Trophoblast cell (in vitro differentiated cells and primary cell): Measurements from ENCODE around the gene TAF7.
"Not testable (repeated sequence)": the region's sequence is repeated elsewhere in the genome, so short reads cannot be mapped to it uniquely, and the experiment has no call there.

ENCODE experiments used
- DNase-seq, 2 donors: peaks; one replicate each; pipeline ENCODE4 v3.0.0-alpha.2; 2016
- H2AFZ ChIP-seq: 2 replicates; pipeline ENCODE4 v1.6.1; 2013; ENCODE audit warnings: low read length, moderate library complexity, mild to moderate bottlenecking; ENCODE audit not compliant: insufficient read depth, poor library complexity
- H2AK5ac ChIP-seq: 2 replicates; pipeline ENCODE4 v1.6.1; 2013; ENCODE audit warnings: mild to moderate bottlenecking, low read length
- H2BK120ac ChIP-seq: 2 replicates; pipeline ENCODE4 v1.6.1; 2013; ENCODE audit warnings: low read length, mild to moderate bottlenecking, moderate library complexity; ENCODE audit not compliant: insufficient read depth, poor library complexity
- H2BK12ac ChIP-seq: 2 replicates; pipeline ENCODE4 v1.6.1; 2013; ENCODE audit warnings: mild to moderate bottlenecking, low read length, moderate library complexity
- H2BK5ac ChIP-seq: 2 replicates; pipeline ENCODE4 v1.6.1; 2013; ENCODE audit warnings: low read length, low read depth, moderate library complexity, mild to moderate bottlenecking; ENCODE audit not compliant: poor library complexity
- H3K14ac ChIP-seq: 2 replicates; pipeline ENCODE4 v1.6.1; 2013; ENCODE audit warnings: mild to moderate bottlenecking, low read length
- H3K18ac ChIP-seq: 2 replicates; pipeline ENCODE4 v1.6.1; 2013; ENCODE audit warnings: mild to moderate bottlenecking, low read length
- H3K23ac ChIP-seq: 2 replicates; pipeline ENCODE4 v1.6.1; 2013; ENCODE audit warnings: low read length
- H3K27ac ChIP-seq: 2 replicates; pipeline ENCODE4 v1.5.1; 2013; ENCODE audit warnings: low read depth, mild to moderate bottlenecking, inconsistent platforms, low read length, moderate library complexity
- H3K27me3 ChIP-seq: 2 replicates; pipeline ENCODE4 v1.6.1; 2013; ENCODE audit warnings: inconsistent platforms, mild to moderate bottlenecking, low read length, moderate library complexity; ENCODE audit not compliant: insufficient read depth
- H3K36me3 ChIP-seq, 2 experiments: 1 replicate in 1 of 2; 2 replicates in 1 of 2; pipeline ENCODE4 v1.6.1; 2013; ENCODE audit warnings: low read length in 2 of 2, mild to moderate bottlenecking in 2 of 2, moderate library complexity in 1 of 2; ENCODE audit not compliant: insufficient read depth in 2 of 2, control insufficient read depth in 1 of 2
- H3K4ac ChIP-seq: 2 replicates; pipeline ENCODE4 v1.6.1; 2013; ENCODE audit warnings: low read depth, mild to moderate bottlenecking, low read length, moderate library complexity
- H3K4me1 ChIP-seq, 2 experiments: 1 replicate in 1 of 2; 2 replicates in 1 of 2; pipeline ENCODE4 v1.6.1; 2013; ENCODE audit warnings: low read length in 2 of 2, mild to moderate bottlenecking in 2 of 2, moderate library complexity in 1 of 2; ENCODE audit not compliant: insufficient read depth in 2 of 2, control insufficient read depth in 1 of 2
- H3K4me2 ChIP-seq: 2 replicates; pipeline ENCODE4 v1.6.1; 2013; ENCODE audit warnings: inconsistent platforms, mild to moderate bottlenecking, low read length, moderate library complexity
- H3K4me3 ChIP-seq: 2 replicates; pipeline ENCODE4 v1.5.1; 2013; ENCODE audit warnings: mild to moderate bottlenecking, low read depth, low read length, inconsistent platforms
- H3K79me1 ChIP-seq: one replicate; pipeline ENCODE4 v1.6.1; 2013; ENCODE audit warnings: low read length
- H3K79me2 ChIP-seq: 2 replicates; pipeline ENCODE4 v1.6.1; 2013; ENCODE audit warnings: low read length, mild to moderate bottlenecking; ENCODE audit not compliant: control insufficient read depth, insufficient read depth, poor library complexity
- H3K9ac ChIP-seq: 2 replicates; pipeline ENCODE4 v1.6.1; 2013; ENCODE audit warnings: mild to moderate bottlenecking, low read length
- H3K9me3 ChIP-seq: 2 replicates; pipeline ENCODE4 v1.6.1; 2013; ENCODE audit warnings: low read depth, mild to moderate bottlenecking, control low read depth, inconsistent platforms, low read length; ENCODE audit not compliant: insufficient read depth
- H4K12ac ChIP-seq: 2 replicates; pipeline ENCODE4 v1.6.1; 2013; ENCODE audit warnings: low read depth, mild to moderate bottlenecking, low read length, moderate library complexity
- H4K8ac ChIP-seq: 2 replicates; pipeline ENCODE4 v1.6.1; 2013; ENCODE audit warnings: low read depth, mild to moderate bottlenecking, low read length, moderate library complexity
- H4K91ac ChIP-seq: one replicate; pipeline ENCODE4 v1.6.1; 2013; ENCODE audit warnings: low read depth, mild to moderate bottlenecking, low read length, moderate library complexity
- WGBS: extraction: QIAGEN DNeasy Blood & Tissue Kit; methylation state at CpG from one replicate; pipeline ENCODE4 v1.1.7; 2013; ENCODE audit warnings: missing lambda C conversion rate; ENCODE audit not compliant: insufficient read length, insufficient coverage; ENCODE audit errors: extremely low coverage; 5-methylcytosine and 5-hydroxymethylcytosine counted together

TAF7 gene

GRCh38 chr5:141332571-141332970 is 12.0 kb upstream of the TAF7 start:
- not testable (repeated sequence) for H3K14ac ChIP-seq, H3K4me2 ChIP-seq, H3K23ac ChIP-seq, H4K91ac ChIP-seq, H3K79me2 ChIP-seq, H2BK12ac ChIP-seq, H3K79me1 ChIP-seq, H3K18ac ChIP-seq, DNase-seq, H4K8ac ChIP-seq, H3K27ac ChIP-seq, H2AK5ac ChIP-seq, H2AFZ ChIP-seq, H3K4ac ChIP-seq, H3K27me3 ChIP-seq, H3K9ac ChIP-seq, H3K4me3 ChIP-seq, H2BK120ac ChIP-seq, H4K12ac ChIP-seq, H3K36me3 ChIP-seq, H3K4me1 ChIP-seq, H2BK5ac ChIP-seq
- WGBS = no CpG with 5 or more reads among the region's 39 CpGs
- peaks cover 27% of the 10 kb centered on the region for H3K9me3 ChIP-seq

DNA sequence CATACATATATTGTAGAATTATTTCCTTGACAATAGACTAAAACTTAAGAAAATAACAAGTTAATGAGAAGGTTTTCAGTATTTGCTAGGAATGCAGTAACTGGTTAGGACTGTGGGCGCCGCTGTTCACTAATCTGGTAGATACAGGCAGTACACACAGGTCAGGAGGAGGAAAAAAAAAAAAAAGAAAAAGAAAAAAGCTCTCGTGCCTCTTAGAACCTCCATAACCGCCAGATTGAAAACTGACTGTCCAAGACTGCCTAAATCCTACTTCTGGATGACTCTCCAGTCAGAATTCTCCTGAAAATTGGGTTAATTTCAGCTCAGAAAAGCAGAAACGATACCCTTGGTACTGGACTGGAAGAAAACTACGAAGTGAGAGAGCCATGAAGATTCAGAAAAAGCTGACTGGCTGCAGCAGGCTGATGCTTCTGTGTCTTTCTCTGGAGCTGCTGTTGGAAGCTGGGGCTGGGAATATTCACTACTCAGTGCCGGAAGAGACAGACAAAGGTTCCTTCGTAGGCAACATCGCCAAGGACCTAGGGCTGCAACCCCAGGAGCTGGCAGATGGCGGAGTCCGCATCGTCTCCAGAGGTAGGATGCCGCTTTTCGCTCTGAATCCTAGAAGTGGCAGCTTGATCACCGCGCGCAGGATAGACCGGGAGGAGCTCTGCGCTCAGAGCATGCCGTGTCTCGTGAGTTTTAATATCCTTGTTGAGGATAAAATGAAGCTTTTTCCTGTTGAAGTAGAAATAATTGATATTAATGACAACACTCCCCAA is 9.9 kb upstream of the TAF7 start, which contains the start of gene PCDHGA1:
Gene PCDHGA1 (plus strand): TSS at position 216 of the 782 bp plus-strand sequence.
- H2BK5ac ChIP-seq = no peak within 1 kb of the TSS
- H2BK120ac ChIP-seq = no peak within 1 kb of the TSS
- no peaks in the 10 kb centered on the region for H3K4me1 ChIP-seq
- no peak within 1 kb of the TSS for H2BK12ac ChIP-seq
- H3K9ac ChIP-seq = no peak within 1 kb of the TSS
- no peak within 1 kb of the TSS for H4K12ac ChIP-seq
- H2AFZ ChIP-seq = no peak within 1 kb of the TSS
- peaks cover 0 to 2% of the 10 kb centered on the region in 2 experiments for H3K36me3 ChIP-seq
- H3K4me2 ChIP-seq = no peak within 1 kb of the TSS
- WGBS = no CpG with 5 or more reads among the region's 21 CpGs
- no peak within 1 kb of the TSS for H3K23ac ChIP-seq
- no peak within 1 kb of the TSS for H3K27ac ChIP-seq
- H3K79me1 ChIP-seq = no peaks in the 10 kb centered on the region
- H4K91ac ChIP-seq = no peak within 1 kb of the TSS
- no peak for DNase-seq
- H3K14ac ChIP-seq = no peak within 1 kb of the TSS
- H3K27me3 ChIP-seq = no peaks in the 10 kb centered on the region
- H4K8ac ChIP-seq = no peak within 1 kb of the TSS
- no peak within 1 kb of the TSS for H2AK5ac ChIP-seq
- no peak within 1 kb of the TSS for H3K4ac ChIP-seq
- H3K18ac ChIP-seq = no peak within 1 kb of the TSS
- H3K79me2 ChIP-seq = no peaks in the 10 kb centered on the region
- peaks cover 27% of the 10 kb centered on the region for H3K9me3 ChIP-seq
- no peak within 1 kb of the TSS for H3K4me3 ChIP-seq

DNA sequence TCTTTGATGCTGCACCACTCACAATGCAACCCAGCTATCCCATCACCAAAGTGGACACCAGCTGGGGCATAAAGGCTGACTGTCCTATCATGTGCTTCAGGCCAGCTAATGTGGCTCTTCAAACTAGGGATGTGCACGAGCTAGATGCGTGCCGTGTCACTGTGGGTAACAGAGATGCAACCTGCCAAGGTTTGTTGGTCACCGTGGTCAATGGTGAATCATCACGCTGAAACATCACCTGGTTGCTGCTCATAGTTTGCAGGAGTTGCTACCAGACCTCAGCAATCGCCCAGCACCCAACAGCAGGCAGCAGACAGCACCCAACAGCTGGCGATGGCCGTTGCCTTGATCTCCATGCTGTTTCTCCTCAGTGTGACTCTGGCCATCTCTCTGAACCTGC is 7.6 kb upstream of the TAF7 start:
- DNase-seq = no peak
- no peak overlapping the region for H4K12ac ChIP-seq
- H3K18ac ChIP-seq = no peak overlapping the region

DNA sequence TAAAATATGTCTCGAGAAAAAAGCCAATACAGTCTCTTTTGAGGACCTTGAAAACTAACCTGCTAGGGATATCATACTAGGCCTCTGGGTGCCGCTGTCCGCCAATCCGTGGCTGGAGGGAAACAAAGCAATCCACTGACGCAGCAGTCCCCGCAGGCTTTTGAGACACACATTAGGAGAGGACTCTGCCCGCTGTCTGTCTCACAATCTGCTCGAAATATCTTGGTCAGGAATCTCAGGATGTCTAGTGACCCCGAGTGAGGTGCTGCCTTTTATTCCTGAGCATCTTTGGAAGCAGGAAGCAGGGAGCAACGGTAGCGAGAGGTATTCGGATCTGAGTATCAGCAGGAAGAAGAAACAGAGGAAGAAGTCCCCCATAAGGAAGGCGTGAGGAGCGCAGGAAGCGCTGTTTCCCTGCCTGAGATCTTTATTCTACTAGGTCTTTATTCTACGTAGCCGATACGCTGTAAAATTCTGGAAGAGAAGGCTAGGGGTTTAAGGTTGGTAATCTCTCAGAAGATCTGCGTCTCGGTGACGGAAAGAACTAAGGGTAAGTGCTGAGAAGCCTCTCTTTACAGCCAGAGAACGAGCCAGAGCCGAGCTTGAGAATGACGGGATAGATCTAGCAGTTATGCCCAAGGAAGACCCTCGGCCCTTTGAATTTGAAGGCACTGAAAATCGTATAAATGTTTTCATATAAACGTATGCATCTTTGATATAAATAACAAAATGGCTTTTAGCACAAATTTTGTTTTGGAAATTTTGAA is 5.7 kb upstream of the TAF7 start:
- no peak overlapping the region for H3K27ac ChIP-seq

More for the DNA sequence above, 7.6 kb upstream of the TAF7 start:
- H4K8ac ChIP-seq = no peak overlapping the region
- H3K4me1 ChIP-seq = no peaks in the 10 kb centered on the region
- H3K79me2 ChIP-seq = no peaks in the 10 kb centered on the region
- no peak overlapping the region for H2AFZ ChIP-seq
- no peak overlapping the region for H3K27ac ChIP-seq
- H3K36me3 ChIP-seq = peaks cover 0 to 2% of the 10 kb centered on the region in 2 experiments
- WGBS = no CpG with 5 or more reads among the region's 8 CpGs
- H3K4me2 ChIP-seq = no peak overlapping the region
- H3K4ac ChIP-seq = no peak overlapping the region
- H3K9ac ChIP-seq = no peak overlapping the region
- H3K9me3 ChIP-seq = peaks cover 23% of the 10 kb centered on the region
- no peaks in the 10 kb centered on the region for H3K79me1 ChIP-seq
- H3K27me3 ChIP-seq = no peaks in the 10 kb centered on the region
- H2BK12ac ChIP-seq = no peak overlapping the region
- H3K23ac ChIP-seq = no peak overlapping the region
- H3K14ac ChIP-seq = no peak overlapping the region
- H2BK120ac ChIP-seq = no peak overlapping the region
- no peak overlapping the region for H2AK5ac ChIP-seq
- H4K91ac ChIP-seq = no peak overlapping the region
- no peak overlapping the region for H3K4me3 ChIP-seq
- H2BK5ac ChIP-seq = no peak overlapping the region

More for the DNA sequence above, 5.7 kb upstream of the TAF7 start:
- H3K4ac ChIP-seq = no peak overlapping the region
- no peak overlapping the region for H3K23ac ChIP-seq
- no peak overlapping the region for H3K9ac ChIP-seq
- no peak overlapping the region for H3K14ac ChIP-seq
- H2AFZ ChIP-seq = no peak overlapping the region
- no peaks in the 10 kb centered on the region for H3K79me2 ChIP-seq
- no peak overlapping the region for H4K91ac ChIP-seq
- no peak overlapping the region for H4K12ac ChIP-seq
- H3K18ac ChIP-seq = no peak overlapping the region
- peaks cover 0 to 1% of the 10 kb centered on the region in 2 experiments for H3K4me1 ChIP-seq
- no peak overlapping the region for H2AK5ac ChIP-seq
- peak; percentile 37 to 46 for DNase-seq
- peaks cover 0 to under 1% of the 10 kb centered on the region in 2 experiments for H3K36me3 ChIP-seq
- no peak overlapping the region for H2BK12ac ChIP-seq
- H3K4me3 ChIP-seq = no peak overlapping the region
- H2BK5ac ChIP-seq = no peak overlapping the region
- no peak overlapping the region for H2BK120ac ChIP-seq
- H3K79me1 ChIP-seq = no peaks in the 10 kb centered on the region
- no peak overlapping the region for H4K8ac ChIP-seq
- H3K9me3 ChIP-seq = peaks cover 14% of the 10 kb centered on the region
- peak overlapping the region; percentile 55 for H3K4me2 ChIP-seq
- WGBS = no CpG with 5 or more reads among the region's 27 CpGs
- H3K27me3 ChIP-seq = no peaks in the 10 kb centered on the region
